ENCODE results near the gene FRMD3.

FRMD3 gene

GRCh38 chr9:83433846-83434245, 104.4 kb downstream of the FRMD3 start:
- DNase-seq (ENCODE audit: low read depth) = no peak

GRCh38 chr9:83432877-83433550, 105.2 kb downstream of the FRMD3 start:
- no peak for DNase-seq (ENCODE audit: low read depth)

GRCh38 chr9:83432104-83432627, 106.0 kb downstream of the FRMD3 start:
- DNase-seq (ENCODE audit: low read depth) = peak; percentile 94

- no peak for DNase-seq (ENCODE audit: low read depth)
These were observed 106.8 kb downstream of the FRMD3 start for GRCh38 chr9:83431101-83432060.

- DNase-seq (ENCODE audit: low read depth) = peak; percentile 11
These were observed 107.5 kb downstream of the FRMD3 start for GRCh38 chr9:83430681-83431080.

- DNase-seq (ENCODE audit: low read depth) = no peak
These were observed 109.0 kb downstream of the FRMD3 start for GRCh38 chr9:83429229-83429628.

- DNase-seq (ENCODE audit: low read depth) = no peak
These were observed 113.0 kb downstream of the FRMD3 start for GRCh38 chr9:83425240-83425639.

- no peak for DNase-seq (ENCODE audit: low read depth)
These were observed 113.4 kb downstream of the FRMD3 start for GRCh38 chr9:83424831-83425230.

GRCh38 chr9:83423815-83424707, 114.1 kb downstream of the FRMD3 start:
- DNase-seq (ENCODE audit: low read depth) = no peak

GRCh38 chr9:83422527-83422926, 115.7 kb downstream of the FRMD3 start:
- peak; percentile 33 for DNase-seq (ENCODE audit: low read depth)

GRCh38 chr9:83420486-83420885, 117.7 kb downstream of the FRMD3 start:
- DNase-seq (ENCODE audit: low read depth) = no peak

GRCh38 chr9:83419961-83420360, 118.2 kb downstream of the FRMD3 start:
- no peak for DNase-seq (ENCODE audit: low read depth)

GRCh38 chr9:83418283-83418682, 119.9 kb downstream of the FRMD3 start:
- peak; percentile 26 for DNase-seq (ENCODE audit: low read depth)

- no peak for DNase-seq (ENCODE audit: low read depth)
These were observed 124.8 kb downstream of the FRMD3 start for GRCh38 chr9:83413367-83413766.

GRCh38 chr9:83410701-83411100, 127.5 kb downstream of the FRMD3 start:
- no peak for DNase-seq (ENCODE audit: low read depth)

GRCh38 chr9:83406921-83407320, 131.3 kb downstream of the FRMD3 start:
- no peak for DNase-seq (ENCODE audit: low read depth)

GRCh38 chr9:83405759-83406158, 132.4 kb downstream of the FRMD3 start:
- DNase-seq (ENCODE audit: low read depth) = peak; percentile 9

GRCh38 chr9:83403527-83404238, 134.5 kb downstream of the FRMD3 start:
- DNase-seq (ENCODE audit: low read depth) = peak; percentile 84

GRCh38 chr9:83401328-83401900, 136.8 kb downstream of the FRMD3 start:
- DNase-seq (ENCODE audit: low read depth) = peak; percentile 38

GRCh38 chr9:83396813-83397212, 141.4 kb downstream of the FRMD3 start:
- DNase-seq (ENCODE audit: low read depth) = no peak

- no peak for DNase-seq (ENCODE audit: low read depth)
These were observed 141.9 kb downstream of the FRMD3 start for GRCh38 chr9:83396342-83396741.

Measured in EH (cell line).